Ureter (tissue), 1 donor: Measurements from ENCODE around the gene RAPH1. TPM values are rescaled to one million over a fixed set of nuclear protein-coding genes. Genes with fewer than 3 reads are reported as not detected.
"Not testable (repeated sequence)": the region's sequence is repeated elsewhere in the genome, so short reads cannot be mapped to it uniquely, and the experiment has no call there.

Experiments used
- DNase-seq: peaks from one replicate; pipeline ENCODE4 v3.0.0-alpha.2; 2020; ENCODE audit warnings: low spot score
- total RNA-seq: library from RNA; stranded (reverse); gene quantifications from one replicate; pipeline ENCODE4 v1.2.4, GENCODE V29; 2023
- donor health status: DM: yes; HTN: yes; CAD: no.

Gene RAPH1
- total RNA-seq, 1 donor from 2014 or later = 71.6 TPM

- DNase-seq = no peak
Observed at GRCh38 chr2:203548887-203549286, 13.8 kb upstream of the RAPH1 start.

- DNase-seq = no peak
Observed at GRCh38 chr2:203547356-203547755, 12.3 kb upstream of the RAPH1 start.

GRCh38 chr2:203544402-203544801, 9.3 kb upstream of the RAPH1 start:
- no peak for DNase-seq

- no peak for DNase-seq
Observed at GRCh38 chr2:203543898-203544328, 8.8 kb upstream of the RAPH1 start.

- DNase-seq = not testable (repeated sequence)
Observed at GRCh38 chr2:203540598-203540997, 5.5 kb upstream of the RAPH1 start.

GRCh38 chr2:203538237-203538636, 3.1 kb upstream of the RAPH1 start:
- not testable (repeated sequence) for DNase-seq

GRCh38 chr2:203536586-203536951, 1.5 kb upstream of the RAPH1 start:
- not testable (repeated sequence) for DNase-seq

- no peak for DNase-seq
Observed at GRCh38 chr2:203535784-203536585, 884 bp upstream of the RAPH1 start.

GRCh38 chr2:203534621-203535077, 452 bp downstream of the RAPH1 start:
- peak; percentile 50 for DNase-seq

- no peak for DNase-seq
Observed at GRCh38 chr2:203533676-203534591, 1.2 kb downstream of the RAPH1 start.

GRCh38 chr2:203532957-203533658, 2.0 kb downstream of the RAPH1 start:
- no peak for DNase-seq

- DNase-seq = no peak
Observed at GRCh38 chr2:203527719-203528118, 7.4 kb downstream of the RAPH1 start.

- not testable (repeated sequence) for DNase-seq
Observed at GRCh38 chr2:203513268-203513667, 21.8 kb downstream of the RAPH1 start.

GRCh38 chr2:203510941-203511305, 24.2 kb downstream of the RAPH1 start:
- no peak for DNase-seq

- DNase-seq = no peak
Observed at GRCh38 chr2:203510256-203510940, 24.7 kb downstream of the RAPH1 start.

- DNase-seq = not testable (repeated sequence)
Observed at GRCh38 chr2:203503460-203503859, 31.6 kb downstream of the RAPH1 start.

- no peak for DNase-seq
Observed at GRCh38 chr2:203501873-203502272, 33.2 kb downstream of the RAPH1 start.

GRCh38 chr2:203500951-203501350, 34.1 kb downstream of the RAPH1 start:
- DNase-seq = no peak

- DNase-seq = no peak
Observed at GRCh38 chr2:203500297-203500696, 34.8 kb downstream of the RAPH1 start.

GRCh38 chr2:203498161-203498560, 36.9 kb downstream of the RAPH1 start:
- no peak for DNase-seq

- DNase-seq = no peak
Observed at GRCh38 chr2:203492965-203493364, 42.1 kb downstream of the RAPH1 start.
